ENCODE data around the gene TMEM132D.

TMEM132D gene

DNA sequence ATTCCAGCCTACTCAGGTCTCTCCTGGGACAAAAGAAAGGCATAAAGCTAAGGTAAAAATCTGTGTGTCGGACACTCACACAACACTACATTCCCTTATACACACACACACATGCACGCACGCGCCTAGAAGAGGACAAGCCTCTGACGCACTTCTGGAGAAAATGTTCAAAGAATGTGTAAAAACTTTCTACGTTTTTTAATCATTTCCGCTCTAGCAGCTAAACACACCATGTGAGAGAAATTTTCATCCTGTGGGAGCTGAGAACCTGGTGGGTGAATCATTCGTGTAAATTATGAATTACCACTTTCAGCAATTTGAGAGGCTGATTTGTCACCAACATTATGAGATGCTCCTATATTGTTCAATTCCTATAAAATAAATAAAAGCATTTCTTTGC lies 494.5 kb downstream of the TMEM132D start:
- DNase-seq, result peak; percentile 43

DNA sequence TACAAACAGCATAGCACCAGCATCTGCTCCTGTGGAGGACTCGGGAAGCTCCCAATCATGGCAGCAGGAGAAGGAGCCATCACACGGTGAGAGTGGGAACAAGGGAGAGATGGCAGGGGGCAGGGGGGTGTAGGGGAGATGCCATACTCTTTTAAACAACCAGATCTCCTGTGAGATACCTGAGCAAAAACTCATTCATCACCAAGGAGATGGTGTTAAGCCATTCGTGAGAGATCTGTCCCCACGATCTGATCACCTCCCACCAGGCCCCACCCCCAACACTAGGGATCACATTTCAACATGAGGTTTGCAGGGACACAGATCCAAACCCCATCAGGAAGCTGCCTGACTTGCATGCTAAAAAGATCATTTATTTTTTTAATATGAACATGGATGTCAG lies 499.3 kb downstream of the TMEM132D start:
- no peak for DNase-seq

DNA sequence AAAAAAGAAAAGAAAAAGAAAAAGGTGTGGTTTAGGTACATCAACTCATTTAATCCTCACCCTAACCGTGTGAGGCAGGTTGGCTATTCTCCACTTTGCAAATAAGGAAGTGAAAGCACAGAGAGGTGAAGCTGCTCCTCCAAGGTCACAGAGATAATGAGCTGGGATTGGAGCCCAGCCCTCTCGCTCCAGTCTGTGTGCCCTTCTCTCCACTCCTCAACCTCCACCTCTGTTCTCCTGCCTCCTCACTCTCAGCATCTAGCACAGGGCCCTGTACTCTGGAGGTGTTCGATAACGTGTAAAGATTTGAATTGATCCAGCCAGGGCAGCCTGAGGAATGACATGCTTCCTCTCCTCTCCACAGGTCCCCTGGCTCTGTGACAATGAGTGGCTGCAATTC lies 502.3 kb downstream of the TMEM132D start:
- DNase-seq, result no peak

DNA sequence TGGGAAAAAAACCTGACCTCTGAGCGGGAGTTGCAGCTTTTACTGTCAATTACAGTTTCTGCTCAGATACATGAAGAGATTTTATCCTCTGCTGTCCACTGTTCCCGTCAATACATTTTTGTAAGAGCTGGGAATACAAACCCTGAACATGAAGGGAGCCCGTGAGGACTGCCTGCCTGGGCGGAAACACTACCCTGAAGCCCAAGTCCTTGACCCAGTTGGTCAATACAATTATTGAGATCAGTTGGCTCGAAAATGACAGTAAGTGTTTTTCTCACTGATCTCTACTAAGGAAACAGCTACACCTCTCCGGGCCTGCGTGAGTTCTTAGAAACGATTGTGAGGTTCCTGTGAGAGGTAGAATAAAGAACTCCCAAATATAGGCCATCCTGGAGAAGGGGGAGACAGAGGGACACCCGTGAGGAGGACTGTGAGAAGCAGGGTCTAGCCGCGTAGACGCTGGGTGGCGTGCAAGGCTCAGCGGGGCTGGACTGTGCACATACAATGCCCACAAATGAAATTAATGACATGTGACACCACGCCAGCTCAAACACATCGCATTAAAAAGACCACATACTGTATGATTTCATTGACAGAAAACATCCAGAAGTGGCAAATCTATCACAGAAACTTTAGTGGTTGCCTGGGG lies 509.5 kb downstream of the TMEM132D start:
- DNase-seq, result peak; percentile 88

DNA sequence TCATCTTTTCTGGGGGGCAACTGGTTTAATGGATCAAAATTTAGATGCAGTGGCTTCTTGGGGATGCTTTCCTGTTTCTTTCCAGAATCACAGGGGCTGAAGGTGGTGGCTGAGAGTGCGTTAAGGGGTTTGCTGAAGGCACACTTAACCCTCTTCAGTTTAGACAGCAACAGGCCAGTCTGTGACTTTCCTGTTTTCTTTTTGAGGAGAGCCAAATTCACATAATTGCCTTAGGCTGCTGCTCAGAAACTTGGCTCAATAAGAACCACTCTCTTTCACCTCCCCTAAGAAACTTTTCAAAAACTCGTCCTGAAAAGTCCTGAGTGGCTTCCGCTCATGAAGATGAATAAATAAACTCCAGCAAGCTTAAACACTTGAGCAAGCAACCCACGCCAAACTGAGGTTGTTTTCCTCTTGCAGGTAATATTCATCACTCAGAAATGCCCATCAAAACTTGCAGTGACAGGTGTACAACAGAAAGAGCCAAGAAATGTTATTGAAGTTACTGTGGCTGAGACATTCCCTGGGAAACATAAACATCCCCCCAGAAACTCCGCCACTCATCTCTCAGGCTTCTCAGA lies 510.4 kb downstream of the TMEM132D start:
- DNase-seq, result no peak

DNA sequence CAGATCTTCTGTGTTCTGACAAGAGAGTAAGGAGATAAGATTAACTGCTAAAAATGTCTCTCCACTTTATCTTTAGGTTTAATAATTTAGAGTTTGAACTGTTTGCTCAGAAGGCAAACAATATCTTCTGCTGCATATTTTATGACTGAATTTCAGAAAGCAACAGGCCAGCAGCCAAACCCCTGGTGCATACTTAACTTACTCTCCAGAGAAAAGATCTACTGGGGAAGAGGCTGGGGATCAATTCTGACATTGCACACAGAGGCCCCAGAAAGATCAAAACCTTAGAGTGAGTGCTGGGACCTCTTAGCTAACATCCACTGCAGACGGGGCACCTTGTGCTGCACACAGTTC lies 518.2 kb downstream of the TMEM132D start:
- DNase-seq, result no peak

DNA sequence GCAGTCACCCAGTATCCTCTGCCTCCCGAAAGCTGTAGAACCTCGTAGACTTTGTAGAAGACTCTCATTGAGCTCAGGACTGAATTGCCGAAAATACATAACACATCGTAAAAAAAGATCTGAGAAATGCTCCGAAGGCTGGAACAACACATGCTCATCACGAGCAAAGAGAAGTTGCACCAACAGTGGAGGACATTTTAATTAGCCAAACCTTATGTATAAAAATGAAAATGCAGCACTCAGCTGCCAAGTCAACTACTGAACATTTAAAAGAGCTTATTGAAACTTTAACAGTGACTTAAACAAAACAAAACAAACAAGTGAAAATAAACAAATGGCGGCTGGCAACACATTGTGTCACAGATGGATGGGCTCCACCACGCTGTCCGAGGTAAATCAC lies 519.9 kb downstream of the TMEM132D start:
- no peak for DNase-seq

DNA sequence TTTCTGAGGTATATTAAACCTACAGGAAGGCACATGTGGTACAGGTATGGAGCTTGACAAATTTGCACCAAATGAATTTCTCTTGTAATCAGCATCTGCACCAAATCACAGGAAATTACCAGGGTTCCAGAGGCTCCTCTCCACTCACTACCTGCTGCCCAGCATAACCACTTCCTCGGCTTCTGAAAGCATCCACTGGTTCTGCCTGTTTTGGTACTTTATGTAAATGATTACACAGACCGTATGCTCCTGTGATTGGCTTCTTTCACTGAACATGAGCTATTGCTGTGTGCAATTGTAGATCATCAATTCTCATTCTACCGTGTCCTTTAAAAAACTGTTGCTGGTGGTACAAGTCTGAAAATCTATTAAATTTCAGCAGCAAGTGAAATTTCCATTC lies 522.1 kb downstream of the TMEM132D start:
- no peak for DNase-seq

DNA sequence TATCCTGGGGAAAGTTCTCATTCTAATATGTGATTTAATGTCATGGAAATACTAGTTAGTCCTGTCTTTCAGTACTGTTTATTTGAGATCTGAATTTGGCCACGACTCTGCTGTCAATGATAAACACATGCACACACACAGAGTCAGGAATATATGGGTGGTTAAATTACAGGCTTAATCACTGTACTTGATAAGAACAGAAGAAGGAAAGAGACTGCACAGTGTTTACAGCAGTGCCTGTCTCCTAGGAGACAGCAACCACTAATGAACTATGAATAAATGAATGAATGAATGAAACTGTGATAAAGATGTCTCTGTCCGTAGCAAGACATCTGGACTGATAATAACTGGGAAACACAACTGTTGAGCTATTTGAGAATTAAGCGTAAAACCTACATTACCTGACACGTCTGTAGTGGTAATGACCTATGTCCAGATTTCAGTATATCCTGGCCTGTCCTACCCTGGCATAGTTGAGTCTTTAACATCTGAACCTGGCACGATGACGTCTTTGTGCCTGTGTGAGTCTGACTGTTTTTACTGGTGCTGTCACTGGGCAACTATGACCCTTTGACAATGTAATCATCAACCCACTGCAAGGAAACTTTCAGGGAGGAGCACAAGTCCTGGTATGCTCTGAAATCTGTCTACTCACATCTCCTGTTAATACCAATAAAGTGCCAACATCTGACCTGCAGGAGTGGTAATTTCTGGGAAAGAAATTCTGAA lies 524.6 kb downstream of the TMEM132D start:
- no peak for DNase-seq

DNA sequence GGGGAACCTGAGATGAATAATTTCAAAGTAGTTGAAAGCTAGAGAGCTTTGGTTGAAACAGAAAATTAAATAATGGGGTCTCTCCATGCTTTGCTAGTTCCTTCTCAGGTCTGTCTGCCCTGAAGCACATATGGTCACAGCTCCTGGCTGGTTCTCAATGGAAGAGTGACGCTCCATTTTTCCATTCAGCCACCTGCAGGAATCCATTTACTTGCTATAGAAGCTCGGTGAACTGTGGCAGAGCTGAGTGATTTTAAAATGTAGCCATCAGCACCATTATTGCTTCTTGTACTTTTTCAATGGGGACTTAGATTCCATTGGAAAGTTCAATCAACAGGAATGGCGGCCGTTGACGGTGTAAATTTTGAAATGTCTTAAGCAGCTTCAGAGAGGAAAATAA lies 525.3 kb downstream of the TMEM132D start:
- no peak for DNase-seq

DNA sequence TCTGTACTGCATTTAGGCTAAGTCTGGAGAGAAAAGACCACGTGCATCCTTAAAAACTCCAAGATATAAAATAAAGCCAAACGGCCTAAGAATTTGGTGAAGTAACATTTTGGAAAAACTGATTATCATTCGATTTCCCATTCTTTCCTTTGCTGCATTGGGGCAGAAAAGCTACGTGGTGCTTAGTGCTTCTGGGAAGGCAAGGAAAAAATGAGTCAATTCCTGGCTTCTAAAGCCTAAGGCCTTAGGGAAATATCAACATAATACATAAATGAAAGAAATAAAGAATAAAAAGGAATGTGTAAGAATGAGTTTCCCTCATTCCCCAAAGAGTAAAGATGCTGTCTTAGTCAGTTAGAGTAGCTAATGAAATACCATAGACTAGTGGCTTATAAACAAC lies 530.1 kb downstream of the TMEM132D start:
- DNase-seq, result no peak

DNA sequence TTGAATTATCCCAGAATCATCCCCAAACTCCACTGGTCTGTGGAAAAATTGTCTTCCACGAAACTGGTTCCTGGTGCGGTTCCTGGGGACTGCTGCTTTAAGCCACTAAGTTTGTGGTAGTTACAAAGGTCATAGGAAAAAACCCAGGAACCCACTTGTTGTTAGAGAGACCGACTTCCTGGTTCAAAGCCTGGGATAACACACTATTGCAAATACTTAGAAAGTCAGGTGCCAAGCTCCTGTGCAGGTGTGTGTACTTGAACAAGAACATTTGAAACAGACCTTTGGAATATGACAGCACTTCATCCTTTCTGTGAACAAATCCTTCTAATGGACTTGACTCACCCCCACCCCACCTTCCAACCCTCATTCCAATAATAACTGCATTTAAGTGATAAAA lies 530.9 kb downstream of the TMEM132D start:
- DNase-seq, result no peak

DNA sequence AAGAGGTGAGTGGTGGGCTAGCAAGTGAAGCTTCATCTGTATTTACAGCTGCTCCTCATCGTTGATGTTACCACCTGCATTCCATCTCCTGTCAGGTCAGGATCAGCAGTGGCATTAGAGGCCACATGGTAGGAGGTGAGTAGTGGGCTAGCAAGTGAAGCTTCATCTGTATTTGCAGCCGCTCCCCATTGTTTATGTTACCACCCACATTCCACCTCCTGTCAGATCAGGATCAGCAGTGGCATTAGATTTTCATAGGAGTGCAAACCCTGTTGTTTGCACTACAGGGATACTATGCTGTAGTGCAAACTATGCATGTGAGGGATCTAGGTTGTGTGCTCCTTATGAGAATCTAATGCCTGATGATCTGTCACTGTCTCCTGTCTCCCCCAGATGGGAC lies 531.5 kb downstream of the TMEM132D start:
- no peak for DNase-seq

DNA sequence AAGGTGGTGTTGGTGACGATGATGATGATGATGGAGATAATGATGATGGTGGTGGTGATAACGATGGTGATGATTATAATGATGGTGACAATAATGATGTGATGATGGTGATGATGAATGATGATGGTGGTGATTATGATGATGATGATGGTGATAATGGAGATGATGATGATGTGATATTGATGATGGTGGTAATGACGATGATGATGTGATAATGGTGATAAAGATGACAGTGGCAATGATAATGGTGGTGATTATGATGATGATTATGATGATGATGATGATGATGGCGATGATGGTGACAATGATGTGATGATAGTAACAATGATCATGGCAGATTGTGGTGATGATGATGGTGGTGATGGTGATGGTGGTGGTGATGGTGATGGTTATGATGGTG lies 532.6 kb downstream of the TMEM132D start:
- DNase-seq, result no peak

DNA sequence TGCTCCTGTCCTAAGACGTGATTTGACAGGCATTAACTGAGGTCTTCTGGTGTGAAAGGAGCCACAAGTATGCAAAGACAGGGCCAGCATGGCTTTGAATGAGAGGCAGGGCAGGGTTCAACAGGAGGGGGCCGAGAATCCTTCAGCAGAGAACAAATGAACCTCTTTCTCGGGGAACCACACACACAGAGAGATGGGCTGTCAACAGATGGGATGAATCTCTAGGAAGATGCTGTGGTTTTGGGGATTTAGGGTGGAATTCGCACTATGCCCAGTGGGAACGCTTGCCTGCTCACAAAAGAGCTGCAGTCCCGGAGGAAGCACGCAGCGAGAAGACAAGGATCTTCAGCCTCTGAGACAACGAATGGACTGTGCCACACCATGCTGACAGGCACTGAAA lies 537.2 kb downstream of the TMEM132D start:
- no peak for DNase-seq

DNA sequence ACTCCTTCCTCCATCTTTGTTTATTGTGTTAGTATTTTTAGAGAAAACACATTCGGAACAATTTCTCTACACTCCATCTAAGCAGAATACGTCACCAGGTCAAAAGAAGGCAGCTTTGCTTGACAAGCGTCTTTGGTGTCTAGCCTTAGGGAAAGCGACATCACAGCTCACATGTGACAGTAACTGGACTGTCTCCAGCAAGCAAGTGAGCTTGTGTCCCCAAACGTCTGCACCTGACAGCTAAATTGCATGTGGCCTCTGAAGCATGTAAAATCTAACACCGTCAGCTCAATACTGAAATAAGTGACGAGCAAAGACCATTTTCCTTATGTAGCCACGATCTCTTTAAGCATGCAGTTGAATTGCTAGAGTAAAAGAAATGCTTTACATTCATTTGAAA lies 540.8 kb downstream of the TMEM132D start:
- DNase-seq, result peak; percentile 56

DNA sequence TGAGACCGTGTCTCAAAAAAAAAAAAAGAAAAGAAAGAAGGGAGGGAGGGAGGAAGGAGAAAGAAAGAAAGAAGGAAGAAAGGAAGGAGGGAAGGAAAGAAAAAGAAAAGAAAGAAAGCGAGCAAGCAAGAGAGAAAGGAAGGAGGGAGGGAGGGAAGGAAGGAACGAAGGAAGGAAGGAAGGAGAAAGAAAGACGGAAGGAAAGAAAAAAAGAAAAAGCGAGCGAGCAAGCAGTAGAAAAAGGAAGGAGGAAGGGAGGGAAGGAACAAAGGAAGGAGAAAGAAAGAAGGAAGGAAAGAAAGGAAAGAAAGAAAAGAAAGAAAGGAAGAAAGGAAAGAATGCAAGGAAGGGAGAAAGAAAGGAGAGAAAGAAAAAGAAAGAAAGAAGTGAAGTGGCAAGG lies 546.6 kb downstream of the TMEM132D start:
- DNase-seq, result no peak

DNA sequence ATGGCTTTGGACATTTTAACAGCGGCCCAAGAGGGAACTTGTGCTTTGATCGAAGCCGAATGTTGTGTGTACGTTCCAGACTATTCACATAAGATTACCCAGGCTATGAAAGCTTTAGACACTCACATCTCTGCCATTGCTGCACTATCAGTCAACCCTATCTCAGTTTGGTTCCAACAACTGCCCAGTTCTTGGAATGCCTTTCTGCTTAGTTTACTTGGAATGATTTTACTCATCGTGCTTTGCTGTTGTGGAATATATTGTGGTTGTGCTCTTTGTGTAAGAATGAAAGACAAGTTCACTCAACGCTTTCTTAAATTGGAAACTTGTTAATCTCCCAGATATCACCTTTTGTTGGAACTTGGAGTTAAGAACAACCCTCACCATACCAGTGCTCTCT lies 552.3 kb downstream of the TMEM132D start:
- DNase-seq, result no peak

DNA sequence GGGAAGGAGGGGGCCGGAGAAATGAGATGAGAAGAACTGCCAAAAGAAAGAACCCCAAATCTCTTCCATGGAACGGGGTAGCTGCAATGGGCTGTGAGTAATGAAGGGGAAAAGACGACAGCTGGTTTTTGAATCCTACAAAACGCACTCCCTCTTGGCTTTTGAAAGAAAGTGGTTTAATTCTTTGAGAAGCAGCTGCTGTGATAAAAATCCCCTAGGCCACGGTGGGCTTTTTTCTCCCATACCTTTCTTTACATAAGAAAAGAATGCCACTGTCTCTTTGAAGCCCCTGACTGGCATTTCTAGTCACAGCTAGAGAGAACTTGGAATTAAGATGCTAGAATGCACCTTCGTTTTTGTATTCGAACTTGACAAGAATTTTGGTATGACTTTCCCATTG lies 564.5 kb downstream of the TMEM132D start:
- DNase-seq, result peak; percentile 19

DNA sequence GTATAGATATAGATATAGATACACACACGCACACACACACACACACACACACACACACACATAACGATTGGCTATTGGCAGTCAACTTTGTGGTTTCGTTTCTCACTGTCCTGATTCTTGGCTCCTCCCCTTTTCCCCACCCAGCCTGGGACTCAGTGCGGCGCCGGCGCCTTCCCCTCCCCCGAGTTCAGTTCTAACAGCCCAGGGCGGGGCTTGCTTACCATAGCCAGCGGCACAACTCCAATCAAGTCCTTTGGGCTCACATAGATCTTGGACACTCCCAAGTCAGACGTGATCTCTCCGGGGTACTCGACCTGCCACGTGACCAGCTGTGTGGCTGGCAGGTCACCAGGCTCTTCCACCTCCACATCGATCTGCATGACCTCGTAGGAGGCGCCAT lies 566.4 kb downstream of the TMEM132D start:
- no peak for DNase-seq

DNA sequence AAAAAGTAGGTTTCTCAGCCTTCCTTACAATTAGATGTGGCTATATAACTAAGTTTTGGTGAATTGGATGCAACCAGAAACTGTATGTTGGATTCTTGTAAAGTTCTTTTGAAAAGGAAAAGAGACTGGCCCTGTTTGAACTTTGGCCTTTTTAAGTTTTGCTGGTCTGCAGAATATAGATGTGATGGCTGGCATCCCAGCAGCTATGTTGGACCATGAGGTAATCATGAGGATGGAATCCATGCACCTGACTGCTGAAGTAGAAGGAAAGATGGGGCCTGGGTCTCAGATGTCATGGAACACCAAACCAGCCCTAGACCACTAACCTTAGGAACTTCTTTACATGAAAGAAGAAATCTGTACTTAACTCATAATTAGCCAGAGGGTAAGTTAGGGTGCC lies 568.1 kb downstream of the TMEM132D start:
- DNase-seq, result no peak

DNA sequence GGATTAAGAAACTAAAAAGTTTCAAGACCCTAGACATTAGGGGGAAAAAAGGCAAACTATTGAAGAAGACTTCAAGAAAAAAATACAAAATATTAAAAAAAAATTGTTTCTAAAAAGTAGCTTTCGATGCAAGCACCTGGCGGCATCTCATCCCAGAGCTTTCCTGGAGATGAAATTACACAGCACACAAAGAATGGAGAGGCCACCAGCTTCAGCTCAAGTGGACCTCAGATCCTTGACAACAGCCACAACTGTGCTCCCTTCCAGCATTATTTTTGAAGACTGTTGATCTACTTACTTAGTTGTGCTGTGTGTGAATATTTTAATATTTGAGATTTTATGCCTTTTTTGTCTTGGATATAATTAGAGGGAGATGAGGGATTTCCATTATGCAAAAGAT lies 571.5 kb downstream of the TMEM132D start:
- DNase-seq, result no peak

DNA sequence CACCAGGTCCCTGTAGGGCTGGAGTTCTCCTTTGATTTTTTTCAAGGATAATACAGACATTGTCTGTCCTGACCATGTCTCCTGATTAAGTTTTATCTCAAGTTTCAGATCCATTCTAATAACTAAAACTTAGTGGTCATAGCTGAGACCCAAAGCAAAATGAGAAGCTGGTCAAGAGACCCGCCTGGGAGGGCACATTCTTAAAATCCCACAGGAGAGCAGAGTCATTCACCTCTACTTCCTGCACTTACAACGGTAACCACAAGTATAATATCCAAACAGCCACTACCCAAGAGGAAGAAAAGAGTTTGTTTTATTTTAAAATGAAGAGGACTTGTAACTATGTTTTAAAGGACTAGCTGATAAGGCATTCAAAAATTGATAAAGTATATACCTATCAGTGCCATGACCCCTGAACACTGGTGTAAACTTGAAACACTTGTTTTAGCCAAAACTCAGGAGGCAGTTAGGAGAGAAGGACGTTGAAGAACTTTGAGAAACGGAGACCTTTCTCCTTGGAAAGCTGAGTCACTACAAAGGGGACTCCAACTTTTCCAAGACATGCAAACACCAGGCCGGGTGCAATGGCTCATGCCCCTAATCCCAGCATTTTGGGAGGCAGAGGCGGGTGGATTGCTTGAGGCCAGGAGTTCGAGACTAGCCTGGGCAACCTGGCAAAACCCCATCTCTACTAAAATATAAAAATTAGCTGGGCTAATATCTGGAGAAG lies 572.3 kb downstream of the TMEM132D start:
- DNase-seq, result no peak

DNA sequence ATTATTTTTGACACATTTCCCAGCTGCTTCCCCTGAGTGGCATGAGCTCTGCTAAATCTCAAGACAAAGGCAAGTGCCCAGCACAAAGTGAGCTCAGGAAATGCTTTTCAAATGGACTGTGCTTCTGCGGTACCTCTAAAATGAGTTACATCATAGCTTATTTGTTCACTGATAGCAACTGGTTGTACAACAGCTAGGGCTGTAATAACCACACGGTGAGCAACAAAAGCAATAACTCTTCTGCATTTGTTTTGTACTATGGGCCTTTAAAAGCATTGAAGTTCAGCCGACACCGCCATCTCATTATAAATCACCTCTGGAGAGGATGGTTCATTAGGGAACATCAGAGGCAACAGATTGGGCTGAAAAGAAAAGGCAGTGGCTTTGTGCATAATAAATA lies 575.6 kb downstream of the TMEM132D start:
- DNase-seq, result no peak
